Gastroesophageal sphincter (tissue), 2 donors: Measurements from ENCODE around the gene PFDN4.

ENCODE experiments used
- EP300 ChIP-seq: sonication (generic); formaldehyde crosslinking; IDR thresholded peaks from one replicate; pipeline ENCODE4 v1.6.1; 2017; ENCODE audit warnings: antibody characterized with exemption, mild to moderate bottlenecking
- POLR2A ChIP-seq, 2 donors: fragments of 450-650 bp; IDR thresholded peaks; one replicate each; pipeline ENCODE4 v1.6.1; 2017; ENCODE audit warnings: antibody characterized with exemption in 2 of 2, mild to moderate bottlenecking in 2 of 2, moderate library complexity in 1 of 2

- no peak for TF ChIP-seq POLR2A (IDR thresholded peaks at IDR 0.05)
- no peak for TF ChIP-seq EP300
These were observed 2.4 kb upstream of the PFDN4 start for GRCh38 chr20:54205450-54205849.
